Measurements from ENCODE around the gene KLF18. TPM values are rescaled to one million over a fixed set of nuclear protein-coding genes. Genes with fewer than 3 reads are reported as not detected.

Gene KLF18
- polyA plus RNA-seq (2011; rRNA removed) (not detected in 2 replicates), polyA minus RNA-seq (2011; rRNA and poly(A)+ RNA removed) (not detected in 2 replicates)

DNA sequence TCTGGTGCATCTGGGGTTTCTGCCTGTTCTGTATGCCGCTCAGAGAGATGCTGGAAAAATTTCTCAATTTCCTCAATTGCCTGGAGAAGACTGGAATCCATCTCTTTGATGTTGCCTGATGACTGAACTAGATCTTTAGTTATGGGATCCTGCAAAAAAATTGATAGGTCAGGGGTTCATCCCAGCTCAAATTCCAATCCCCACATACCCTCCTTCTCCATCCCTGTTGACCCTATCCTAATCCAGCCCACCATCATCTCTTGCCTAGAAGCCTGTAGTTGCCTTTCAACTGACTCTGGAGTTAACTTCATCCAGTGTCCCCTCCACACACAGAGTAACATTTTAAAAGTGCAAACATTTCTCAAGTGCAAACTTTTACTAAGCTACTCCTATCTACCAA, at the start of gene KLF18:
KLF18 (minus strand) TSS at position 101 of the 400 bp plus-strand sequence; CDS start at position 101, 0 bp downstream.
- POLR2A ChIA-PET, result no interaction called here
- TF ChIP-seq, protein P1, sequence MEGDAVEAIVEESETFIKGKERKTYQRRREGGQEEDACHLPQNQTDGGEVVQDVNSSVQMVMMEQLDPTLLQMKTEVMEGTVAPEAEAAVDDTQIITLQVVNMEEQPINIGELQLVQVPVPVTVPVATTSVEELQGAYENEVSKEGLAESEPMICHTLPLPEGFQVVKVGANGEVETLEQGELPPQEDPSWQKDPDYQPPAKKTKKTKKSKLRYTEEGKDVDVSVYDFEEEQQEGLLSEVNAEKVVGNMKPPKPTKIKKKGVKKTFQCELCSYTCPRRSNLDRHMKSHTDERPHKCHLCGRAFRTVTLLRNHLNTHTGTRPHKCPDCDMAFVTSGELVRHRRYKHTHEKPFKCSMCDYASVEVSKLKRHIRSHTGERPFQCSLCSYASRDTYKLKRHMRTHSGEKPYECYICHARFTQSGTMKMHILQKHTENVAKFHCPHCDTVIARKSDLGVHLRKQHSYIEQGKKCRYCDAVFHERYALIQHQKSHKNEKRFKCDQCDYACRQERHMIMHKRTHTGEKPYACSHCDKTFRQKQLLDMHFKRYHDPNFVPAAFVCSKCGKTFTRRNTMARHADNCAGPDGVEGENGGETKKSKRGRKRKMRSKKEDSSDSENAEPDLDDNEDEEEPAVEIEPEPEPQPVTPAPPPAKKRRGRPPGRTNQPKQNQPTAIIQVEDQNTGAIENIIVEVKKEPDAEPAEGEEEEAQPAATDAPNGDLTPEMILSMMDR (IDR thresholded peaks at IDR 0.05; ENCODE audit: insufficient read depth, low read depth, low read length), result no peak
- Histone ChIP-seq H3K36me3 (ENCODE audit: control insufficient read depth, insufficient read depth, low read length) (no peaks in the 10 kb centered on the region), H3K27me3 (ENCODE audit: control insufficient read depth, insufficient read depth, low read length) (peaks cover 1% of the 10 kb centered on the region; the same call in 1 of the 2 replicates), H3K4me3 (ENCODE audit: low read depth, low read length) (no peak within 1 kb of the TSS)
- CTCF ChIA-PET, result no interaction called here
- DNase-seq (ENCODE audit: low read depth), result no peak

DNA sequence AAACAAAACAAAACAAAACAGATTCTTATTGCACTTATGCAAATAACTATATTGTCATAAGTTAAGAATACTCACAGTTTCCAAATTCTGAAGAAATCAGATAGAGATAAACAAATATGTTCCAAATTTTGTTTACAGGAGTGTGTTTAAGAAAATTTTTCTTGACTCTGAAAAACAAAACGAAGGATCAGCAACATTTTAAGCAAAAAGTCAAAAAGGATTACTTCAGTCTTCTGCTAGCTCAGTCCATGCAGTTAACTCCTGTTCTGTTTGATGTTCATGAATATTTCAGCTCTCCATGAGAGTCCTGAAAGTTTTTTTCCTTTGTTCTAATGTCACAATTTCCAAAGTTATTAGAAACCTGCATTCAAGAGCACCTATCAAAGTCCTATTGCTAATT, 33.2 kb upstream of the KLF18 start:
- Histone ChIP-seq H3K36me3 (ENCODE audit: control insufficient read depth, insufficient read depth, low read length) (no peaks in the 10 kb centered on the region), H3K27me3 (ENCODE audit: control insufficient read depth, insufficient read depth, low read length) (peaks cover 2% of the 10 kb centered on the region; the same call in 1 of the 2 replicates), H3K4me3 (ENCODE audit: low read depth, low read length) (no peak overlapping the region)
- ChIA-PET POLR2A (no interaction called here), CTCF (no interaction called here)
- no peak for DNase-seq (ENCODE audit: low read depth)
- TF ChIP-seq, protein P1 (IDR thresholded peaks at IDR 0.05; ENCODE audit: insufficient read depth, low read depth, low read length), result no peak

DNA sequence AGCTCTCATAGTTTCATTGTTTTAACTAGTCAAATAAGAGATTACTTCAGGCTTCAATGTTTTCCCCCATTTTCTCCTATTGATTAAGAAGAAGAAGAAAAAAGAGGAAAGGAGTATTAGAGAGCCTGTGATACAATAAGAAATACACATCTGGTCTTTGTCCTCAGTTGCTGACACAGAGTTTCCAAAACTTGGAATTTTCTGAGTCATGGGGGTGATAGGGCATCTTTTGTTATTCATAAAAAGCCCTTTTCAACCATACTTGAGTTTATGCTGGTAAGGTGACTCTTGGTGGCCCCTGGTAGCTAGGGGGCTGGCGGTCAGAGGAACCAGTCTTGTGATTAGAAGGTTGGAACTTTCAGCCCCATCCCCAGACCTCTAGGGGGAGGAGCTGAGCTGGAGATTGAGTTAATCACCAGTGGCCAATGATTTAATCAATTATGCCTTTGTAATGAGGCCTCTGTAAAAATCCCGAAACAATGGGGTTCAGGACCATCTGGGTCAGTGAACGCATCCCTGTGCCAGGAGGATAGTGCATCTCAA, 28.9 kb upstream of the KLF18 start:
- CTCF ChIA-PET, result interaction anchor here (0.9 to 1.2 kb wide), 5 partner anchors 13 to 424 kb away, joined by 3 read pairs; no protein-coding TSS in a partner anchor
- peaks cover 2% of the 10 kb centered on the region; the same call in 1 of the 2 replicates for H3K27me3 ChIP-seq (ENCODE audit: control insufficient read depth, insufficient read depth, low read length)
- no peaks in the 10 kb centered on the region for H3K36me3 ChIP-seq (ENCODE audit: control insufficient read depth, insufficient read depth, low read length)
- no peak for DNase-seq (ENCODE audit: low read depth)
- no peak overlapping the region for H3K4me3 ChIP-seq (ENCODE audit: low read depth, low read length)
- TF ChIP-seq, protein P1 (IDR thresholded peaks at IDR 0.05; ENCODE audit: insufficient read depth, low read depth, low read length), result no peak
- POLR2A ChIA-PET, result no interaction called here

DNA sequence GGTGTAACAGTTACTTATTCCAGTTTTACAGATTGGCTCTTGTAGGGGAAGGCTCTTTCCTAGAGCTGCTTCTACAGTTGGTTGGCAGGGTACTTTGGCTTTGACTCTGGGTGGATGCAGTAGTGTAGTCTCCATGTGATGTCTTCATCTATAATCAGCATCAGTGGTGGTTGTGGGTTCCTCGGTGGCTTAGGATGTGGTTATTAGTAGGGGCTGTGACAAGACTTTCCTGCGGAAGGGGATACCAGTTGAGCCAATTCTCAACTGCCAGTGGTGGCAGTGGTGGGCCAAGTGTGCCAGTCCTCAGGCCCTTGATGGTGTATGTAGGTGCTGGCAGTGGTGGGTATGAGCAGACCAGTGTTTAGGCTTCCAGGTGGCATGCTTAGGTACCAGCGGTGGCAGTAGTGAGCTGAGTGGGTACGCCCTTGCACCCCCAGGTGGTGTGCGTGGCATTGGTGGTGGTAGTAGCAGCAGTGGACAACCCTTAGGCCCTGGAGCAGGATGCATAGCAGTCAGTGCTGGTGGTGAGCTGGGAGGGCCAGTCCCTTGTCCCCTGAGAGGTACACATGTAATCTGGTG, 27.2 kb upstream of the KLF18 start:
- CTCF ChIA-PET, result no interaction called here
- H3K4me3 ChIP-seq (ENCODE audit: low read depth, low read length), result no peak overlapping the region
- H3K36me3 ChIP-seq (ENCODE audit: control insufficient read depth, insufficient read depth, low read length), result no peaks in the 10 kb centered on the region
- H3K27me3 ChIP-seq (ENCODE audit: control insufficient read depth, insufficient read depth, low read length), result peaks cover 2% of the 10 kb centered on the region; the same call in 1 of the 2 replicates
- DNase-seq (ENCODE audit: low read depth), result no peak
- TF ChIP-seq, protein P1 (IDR thresholded peaks at IDR 0.05; ENCODE audit: insufficient read depth, low read depth, low read length), result no peak
- POLR2A ChIA-PET, result interaction anchor here (0.6 kb wide), 1 partner anchor 32 kb away, joined by 6 read pairs; no protein-coding TSS in a partner anchor

DNA sequence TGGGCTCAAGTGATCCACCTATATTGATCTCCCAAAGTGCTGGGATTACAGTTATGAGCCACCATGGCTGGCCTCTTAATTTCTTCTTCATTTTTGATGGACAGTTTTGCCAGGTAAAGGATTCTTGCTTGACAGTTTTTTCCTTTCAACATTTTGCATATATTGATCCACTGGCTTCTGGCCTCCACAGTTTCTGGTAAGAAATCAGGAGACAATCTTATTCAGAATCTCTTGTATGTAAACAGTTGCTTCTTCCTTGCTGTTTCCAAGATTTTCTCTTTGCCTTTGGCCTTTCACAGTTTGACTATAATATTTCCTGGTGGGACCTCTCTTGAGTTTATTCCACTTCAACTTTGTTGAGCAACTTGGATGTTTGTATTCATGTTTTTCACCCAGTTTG, 20.1 kb upstream of the KLF18 start:
- ChIA-PET POLR2A (no interaction called here), CTCF (no interaction called here)
- no peak for DNase-seq (ENCODE audit: low read depth)
- TF ChIP-seq, protein P1 (IDR thresholded peaks at IDR 0.05; ENCODE audit: insufficient read depth, low read depth, low read length), result no peak
- H3K4me3 ChIP-seq (ENCODE audit: low read depth, low read length), result no peak overlapping the region
- no peaks in the 10 kb centered on the region for H3K27me3 ChIP-seq (ENCODE audit: control insufficient read depth, insufficient read depth, low read length)
- H3K36me3 ChIP-seq (ENCODE audit: control insufficient read depth, insufficient read depth, low read length), result no peaks in the 10 kb centered on the region
